OCI-LY1 (cell line): ENCODE results near the gene COPB1.

Experiments
- H2AFZ ChIP-seq: fragments of 200-600 bp; sonication (generic), shearing (Covaris generic); 2 replicates; pipeline ENCODE4 v1.6.0; 2014; ENCODE audit warnings: antibody characterized with exemption, mild to moderate bottlenecking, low read length
- H3F3A ChIP-seq: fragments of 200-600 bp; sonication (generic), shearing (Covaris generic); 2 replicates; pipeline ENCODE4 v1.6.0; 2014; ENCODE audit warnings: mild to moderate bottlenecking, antibody characterized with exemption, low read length, moderate library complexity; ENCODE audit not compliant: insufficient read depth
- H3K27ac ChIP-seq: fragments of 200-600 bp; sonication (generic); 2 replicates; pipeline ENCODE4 v1.5.1; 2014; ENCODE audit warnings: low read length, mixed run types, mild to moderate bottlenecking, low read depth; ENCODE audit not compliant: poor library complexity, severe bottlenecking
- H3K27me3 ChIP-seq: fragments of 200-600 bp; sonication (generic); 2 replicates; pipeline ENCODE4 v1.6.0; 2014; ENCODE audit warnings: antibody characterized with exemption, mild to moderate bottlenecking, low read length, moderate library complexity; ENCODE audit not compliant: insufficient read depth
- H3K36me3 ChIP-seq: fragments of 200-600 bp; sonication (generic); 2 replicates; pipeline ENCODE4 v1.6.1; 2014; ENCODE audit warnings: mild to moderate bottlenecking, antibody characterized with exemption, low read length, moderate library complexity, mixed read lengths; ENCODE audit not compliant: insufficient read depth
- H3K4me1 ChIP-seq: fragments of 200-600 bp; sonication (generic); 2 replicates; pipeline ENCODE4 v1.5.1; 2014; ENCODE audit warnings: mild to moderate bottlenecking, low read length, moderate library complexity; ENCODE audit not compliant: insufficient read depth, severe bottlenecking
- H3K4me2 ChIP-seq: fragments of 200-600 bp; sonication (generic), shearing (Covaris generic); 2 replicates; pipeline ENCODE4 v1.6.1; 2014; ENCODE audit warnings: low read length
- H3K4me3 ChIP-seq: fragments of 200-600 bp; sonication (generic); 2 replicates; pipeline ENCODE4 v1.5.1; 2014; ENCODE audit warnings: low read length, low read depth, mild to moderate bottlenecking, mixed read lengths; ENCODE audit not compliant: poor library complexity, severe bottlenecking
- H3K79me2 ChIP-seq: fragments of 200-600 bp; shearing (Covaris generic); 2 replicates; pipeline ENCODE4 v1.6.1; 2016; ENCODE audit warnings: mixed run types, low read length, mixed read lengths; ENCODE audit not compliant: insufficient read depth
- H3K9ac ChIP-seq: fragments of 200-600 bp; sonication (generic), shearing (Covaris generic); 2 replicates; pipeline ENCODE4 v1.6.1; 2014; ENCODE audit warnings: mild to moderate bottlenecking, low read length, mixed read lengths
- H3K9me2 ChIP-seq: fragments of 200-600 bp; sonication (generic), shearing (Covaris generic); 2 replicates; pipeline ENCODE4 v1.6.1; 2014; ENCODE audit warnings: low read depth, mild to moderate bottlenecking, low read length, mixed read lengths
- H3K9me3 ChIP-seq: fragments of 200-600 bp; shearing (Covaris generic); 2 replicates; pipeline ENCODE4 v1.6.1; 2014; ENCODE audit warnings: low read length, mixed read lengths
- H4K20me1 ChIP-seq: fragments of 200-600 bp; sonication (generic), shearing (Covaris generic); 2 replicates; pipeline ENCODE4 v1.6.0; 2016; ENCODE audit warnings: mild to moderate bottlenecking, low read length; ENCODE audit not compliant: insufficient read depth
- EZH2 ChIP-seq: fragments of 200-600 bp; sonication (generic), shearing (Covaris generic); IDR thresholded peaks from 2 replicates; pipeline ENCODE4 v1.8.0; 2017; ENCODE audit warnings: borderline replicate concordance, mixed run types, mild to moderate bottlenecking, antibody characterized with exemption, low read length, moderate library complexity, mixed read lengths
- TF ChIP-seq, protein P1 (sequence below): fragments of 200-600 bp; sonication (generic), shearing (Covaris generic); IDR thresholded peaks from 2 replicates; pipeline ENCODE4 v1.5.1; 2017; ENCODE audit warnings: mild to moderate bottlenecking, antibody characterized with exemption, low read length, moderate library complexity, mixed read lengths

COPB1 gene

DNA sequence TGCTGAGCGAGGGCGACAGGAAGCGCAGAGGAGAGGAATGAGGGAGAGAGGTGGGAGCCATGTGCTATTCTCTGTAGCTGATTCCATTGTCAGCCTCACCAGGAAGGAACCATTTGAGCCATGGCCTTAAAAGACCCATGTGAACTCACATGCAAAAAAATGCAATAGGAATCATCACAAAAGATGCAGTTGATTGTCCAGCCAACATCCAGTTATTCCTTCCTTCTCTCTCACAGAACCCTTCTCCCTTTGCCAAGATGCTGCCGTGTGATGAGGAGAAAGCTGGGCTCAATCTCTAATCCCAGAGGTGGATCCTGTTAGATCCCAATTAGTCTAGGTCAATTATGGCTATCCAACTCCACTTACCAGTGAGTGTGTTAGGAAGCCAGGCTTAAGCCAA is 82.4 kb downstream of the COPB1 start:
- Histone ChIP-seq H2AFZ (no peak overlapping the region), H3K9ac (no peak overlapping the region), H3K9me3 (no peaks in the 10 kb centered on the region), H3F3A (no peaks in the 10 kb centered on the region), H3K4me2 (no peak overlapping the region), H3K27me3 (no peaks in the 10 kb centered on the region), H3K27ac (no peak overlapping the region), H4K20me1 (no peaks in the 10 kb centered on the region), H3K4me1 (no peaks in the 10 kb centered on the region), H3K9me2 (no peaks in the 10 kb centered on the region), H3K79me2 (no peaks in the 10 kb centered on the region), H3K36me3 (no peaks in the 10 kb centered on the region), H3K4me3 (no peak overlapping the region)
- TF ChIP-seq, protein P1, sequence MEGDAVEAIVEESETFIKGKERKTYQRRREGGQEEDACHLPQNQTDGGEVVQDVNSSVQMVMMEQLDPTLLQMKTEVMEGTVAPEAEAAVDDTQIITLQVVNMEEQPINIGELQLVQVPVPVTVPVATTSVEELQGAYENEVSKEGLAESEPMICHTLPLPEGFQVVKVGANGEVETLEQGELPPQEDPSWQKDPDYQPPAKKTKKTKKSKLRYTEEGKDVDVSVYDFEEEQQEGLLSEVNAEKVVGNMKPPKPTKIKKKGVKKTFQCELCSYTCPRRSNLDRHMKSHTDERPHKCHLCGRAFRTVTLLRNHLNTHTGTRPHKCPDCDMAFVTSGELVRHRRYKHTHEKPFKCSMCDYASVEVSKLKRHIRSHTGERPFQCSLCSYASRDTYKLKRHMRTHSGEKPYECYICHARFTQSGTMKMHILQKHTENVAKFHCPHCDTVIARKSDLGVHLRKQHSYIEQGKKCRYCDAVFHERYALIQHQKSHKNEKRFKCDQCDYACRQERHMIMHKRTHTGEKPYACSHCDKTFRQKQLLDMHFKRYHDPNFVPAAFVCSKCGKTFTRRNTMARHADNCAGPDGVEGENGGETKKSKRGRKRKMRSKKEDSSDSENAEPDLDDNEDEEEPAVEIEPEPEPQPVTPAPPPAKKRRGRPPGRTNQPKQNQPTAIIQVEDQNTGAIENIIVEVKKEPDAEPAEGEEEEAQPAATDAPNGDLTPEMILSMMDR, result no peak
- no peak for TF ChIP-seq EZH2

DNA sequence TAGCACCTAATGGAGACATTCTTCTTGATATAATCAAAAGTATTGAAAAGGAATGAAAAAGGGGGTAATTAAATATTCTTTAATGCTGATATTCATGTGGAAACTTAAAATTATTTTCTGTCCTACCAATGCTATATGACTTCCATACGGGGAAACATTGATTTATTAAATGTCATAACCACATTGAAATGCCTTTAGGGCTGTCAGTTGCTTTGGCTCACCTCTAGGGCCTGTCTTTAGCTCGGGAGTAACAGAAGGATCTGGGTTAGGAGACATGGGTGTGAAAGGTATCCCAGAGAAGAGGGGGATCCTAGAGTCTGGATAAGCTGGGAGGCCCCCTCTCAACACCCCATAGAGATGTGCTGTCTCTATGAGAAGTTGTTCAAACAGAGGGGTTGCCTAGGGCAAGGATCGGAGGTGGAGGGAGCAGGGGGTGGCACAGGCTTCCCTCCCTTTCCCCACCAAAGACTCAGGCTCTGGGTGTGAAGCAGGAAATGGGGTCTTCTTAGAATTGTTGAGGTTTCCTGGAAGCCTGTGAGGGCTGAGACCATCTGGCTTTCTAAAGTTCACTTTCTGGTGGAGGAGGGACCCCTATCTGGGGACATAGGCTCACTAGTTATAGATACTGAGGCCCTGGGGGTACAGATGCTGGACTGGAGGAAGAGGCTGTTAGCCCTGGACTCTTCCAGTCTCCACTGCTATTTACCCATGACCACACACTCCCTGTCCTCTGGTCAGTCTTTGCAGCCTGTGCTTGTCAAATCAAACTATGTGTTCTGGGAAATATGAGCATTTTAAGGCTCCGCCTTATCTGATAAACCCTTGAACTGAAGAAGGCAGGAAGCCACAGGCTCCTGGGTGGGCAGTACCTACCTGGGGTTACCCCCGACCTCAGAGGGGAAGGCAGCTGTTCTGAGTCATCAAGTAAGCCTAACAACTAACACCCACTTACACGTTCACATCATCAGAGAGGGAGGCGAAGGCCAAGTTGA is 84.8 kb downstream of the COPB1 start:
- no peaks in the 10 kb centered on the region for H3F3A ChIP-seq
- TF ChIP-seq, protein P1, result no peak
- no peak for TF ChIP-seq EZH2
- no peak overlapping the region for H3K27ac ChIP-seq
- H3K4me2 ChIP-seq, result no peak overlapping the region
- H3K4me1 ChIP-seq, result no peaks in the 10 kb centered on the region
- no peaks in the 10 kb centered on the region for H3K27me3 ChIP-seq
- H3K9ac ChIP-seq, result no peak overlapping the region
- no peaks in the 10 kb centered on the region for H3K9me3 ChIP-seq
- no peaks in the 10 kb centered on the region for H3K9me2 ChIP-seq
- no peak overlapping the region for H3K4me3 ChIP-seq
- no peak overlapping the region for H2AFZ ChIP-seq
- H3K79me2 ChIP-seq, result no peaks in the 10 kb centered on the region
- H3K36me3 ChIP-seq, result no peaks in the 10 kb centered on the region
- H4K20me1 ChIP-seq, result no peaks in the 10 kb centered on the region

DNA sequence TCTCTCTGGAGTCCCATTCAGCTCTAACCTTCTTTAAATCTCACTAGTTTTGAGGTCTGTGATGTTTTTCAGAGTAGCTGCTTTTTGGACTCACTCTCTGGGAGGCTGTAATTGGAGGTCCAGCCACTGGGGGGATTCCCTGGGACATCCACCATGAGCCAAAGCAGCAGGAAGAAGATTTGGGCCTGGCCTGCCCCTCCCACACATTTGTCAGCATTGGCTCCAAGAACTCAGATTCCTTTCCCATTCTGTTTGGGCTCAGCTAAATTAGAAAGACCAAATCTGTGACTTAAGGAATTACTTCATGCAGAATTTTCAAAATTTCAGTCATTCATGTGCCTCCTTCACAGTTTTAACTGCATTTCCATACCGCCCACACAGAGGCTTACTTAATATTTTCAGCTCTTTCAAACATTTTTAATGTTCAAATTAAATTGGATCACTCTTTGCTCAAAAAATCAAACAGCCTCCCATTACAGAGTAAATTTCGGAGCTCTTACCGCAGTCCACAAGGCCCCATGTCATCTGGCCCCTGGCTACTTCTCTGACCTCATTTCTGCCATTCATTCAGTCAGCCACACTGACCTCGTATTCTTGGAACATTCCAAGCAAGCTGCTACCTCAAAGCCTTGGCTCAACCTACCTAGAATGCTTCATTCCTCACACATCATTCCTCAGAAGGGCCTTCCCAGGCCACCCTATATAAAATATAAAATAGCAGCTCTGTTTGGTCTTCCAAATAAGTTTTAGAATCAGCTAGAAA is 86.1 kb downstream of the COPB1 start:
- no peaks in the 10 kb centered on the region for H3K4me1 ChIP-seq
- no peaks in the 10 kb centered on the region for H3K36me3 ChIP-seq
- H3K4me2 ChIP-seq, result no peak overlapping the region
- H2AFZ ChIP-seq, result no peak overlapping the region
- no peaks in the 10 kb centered on the region for H3K79me2 ChIP-seq
- no peaks in the 10 kb centered on the region for H3K27me3 ChIP-seq
- H3K4me3 ChIP-seq, result no peak overlapping the region
- no peak overlapping the region for H3K27ac ChIP-seq
- H3K9me3 ChIP-seq, result no peaks in the 10 kb centered on the region
- H3F3A ChIP-seq, result no peaks in the 10 kb centered on the region
- no peaks in the 10 kb centered on the region for H4K20me1 ChIP-seq
- no peaks in the 10 kb centered on the region for H3K9me2 ChIP-seq
- TF ChIP-seq, protein P1, result peak; percentile 15; the same call in 1 of the 2 replicates
- TF ChIP-seq EZH2, result no peak
- H3K9ac ChIP-seq, result no peak overlapping the region
